Measurements from ENCODE around the gene OSBPL5.
"Not testable (repeated sequence)": the region's sequence is repeated elsewhere in the genome, so short reads cannot be mapped to it uniquely, and the experiment has no call there.

Gene OSBPL5

DNA sequence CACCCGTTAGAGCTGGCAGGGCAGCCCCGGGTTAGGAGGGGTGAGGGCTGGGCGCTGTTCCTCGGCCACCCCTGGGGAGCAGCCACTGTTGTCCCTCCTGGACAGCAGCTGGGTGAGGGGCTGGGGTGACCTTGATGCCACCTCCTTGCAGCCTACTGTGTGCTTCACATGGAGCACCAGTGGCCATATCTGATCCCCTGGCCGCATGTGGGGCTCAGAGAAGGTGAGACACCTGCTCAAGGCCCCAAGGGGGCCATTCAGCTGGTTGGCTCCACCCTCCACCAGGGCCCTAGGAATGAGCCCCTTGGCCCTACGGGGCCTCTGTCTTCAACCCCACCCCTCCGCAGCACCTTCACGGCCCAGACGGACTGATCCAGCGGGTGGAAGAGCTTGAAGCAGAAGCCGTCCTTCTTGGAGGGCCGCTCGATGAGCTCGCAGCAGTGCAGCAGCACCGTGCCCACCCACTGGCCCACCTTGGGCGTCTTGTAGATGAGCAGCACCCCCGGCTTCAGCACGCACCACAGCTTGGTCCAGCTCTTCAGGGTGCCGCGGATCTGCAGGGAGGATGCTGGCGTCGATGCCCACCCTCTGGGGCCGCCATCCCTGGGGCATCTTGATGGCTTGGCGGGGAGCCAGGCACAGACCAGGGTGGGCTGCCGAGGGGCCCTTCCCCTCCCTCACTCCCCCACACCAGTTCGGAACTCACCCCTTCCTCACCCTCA lies 44.9 kb downstream of the OSBPL5 start:
- DNase-seq (ENCODE audit: low read depth), result no peak

DNA sequence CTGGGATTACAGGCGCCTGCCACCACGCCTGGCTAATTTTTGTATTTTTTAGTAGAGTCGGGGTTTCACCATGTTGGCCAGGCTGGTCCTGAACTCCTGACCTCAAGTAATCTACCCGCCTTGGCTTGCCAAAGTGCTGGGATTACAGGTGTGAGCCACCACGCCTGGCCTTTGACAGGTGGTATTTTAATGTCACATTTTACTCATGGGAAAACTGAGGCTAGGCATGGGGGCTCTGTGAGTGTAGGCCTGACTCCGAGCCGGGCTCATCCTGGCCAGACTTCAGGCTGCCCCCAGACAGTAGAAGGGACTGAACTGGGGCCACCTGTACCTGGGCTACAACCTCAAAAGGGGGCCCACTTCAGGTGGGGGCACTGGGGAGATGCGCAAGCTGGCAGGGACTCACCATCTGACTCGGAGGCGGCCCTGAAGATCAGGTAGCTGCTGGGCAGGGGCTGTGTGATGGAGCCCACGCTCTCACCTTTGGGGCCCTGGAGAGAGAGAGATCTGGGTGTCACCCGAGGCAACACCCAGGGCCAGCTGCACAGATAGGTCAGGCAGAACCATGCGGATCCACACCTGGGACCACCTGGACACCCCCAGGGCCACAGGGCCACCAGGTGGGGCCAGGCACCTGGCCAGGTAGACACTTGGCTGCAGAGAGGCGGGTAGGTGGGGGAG lies 45.8 kb downstream of the OSBPL5 start:
- no peak for DNase-seq (ENCODE audit: low read depth)

DNA sequence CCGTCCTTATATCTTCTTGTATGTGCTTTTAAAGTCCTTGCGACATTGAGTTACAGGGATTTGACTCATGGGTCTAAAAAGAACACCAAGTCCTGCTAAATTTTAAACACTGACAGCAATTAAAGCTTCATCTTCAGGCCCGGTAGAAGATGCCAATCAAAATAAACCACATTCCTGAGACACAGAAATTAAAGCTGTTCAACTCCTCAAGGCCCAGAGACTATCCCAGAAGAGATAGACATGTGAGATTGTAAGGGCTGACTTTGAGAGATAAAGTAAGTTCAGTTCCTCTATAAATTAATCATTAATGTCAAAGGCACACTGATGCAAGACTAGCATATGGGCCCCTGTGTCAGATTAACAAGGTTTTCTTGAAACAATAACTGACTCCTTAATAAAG lies 49.8 kb downstream of the OSBPL5 start:
- no peak for DNase-seq (ENCODE audit: low read depth)

DNA sequence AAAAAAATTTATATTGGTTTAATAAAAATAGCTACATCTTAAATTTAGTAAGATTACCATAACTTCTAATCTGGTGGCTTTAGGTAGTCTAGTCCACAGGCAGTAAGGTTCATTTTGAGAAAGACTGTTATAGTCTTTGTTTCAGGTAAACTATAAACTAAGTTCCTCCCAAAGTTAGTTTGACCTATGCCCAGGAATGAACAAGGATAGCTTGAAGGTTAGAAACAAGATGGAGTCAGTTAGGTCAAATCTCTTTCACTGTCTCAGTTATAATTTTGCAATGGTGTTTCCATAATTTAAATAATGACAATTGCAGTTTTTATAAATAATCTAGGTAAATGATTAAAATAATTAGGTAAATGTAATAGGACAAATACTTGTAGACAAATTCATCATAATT lies 51.4 kb downstream of the OSBPL5 start:
- not testable (repeated sequence) for DNase-seq (ENCODE audit: low read depth)

DNA sequence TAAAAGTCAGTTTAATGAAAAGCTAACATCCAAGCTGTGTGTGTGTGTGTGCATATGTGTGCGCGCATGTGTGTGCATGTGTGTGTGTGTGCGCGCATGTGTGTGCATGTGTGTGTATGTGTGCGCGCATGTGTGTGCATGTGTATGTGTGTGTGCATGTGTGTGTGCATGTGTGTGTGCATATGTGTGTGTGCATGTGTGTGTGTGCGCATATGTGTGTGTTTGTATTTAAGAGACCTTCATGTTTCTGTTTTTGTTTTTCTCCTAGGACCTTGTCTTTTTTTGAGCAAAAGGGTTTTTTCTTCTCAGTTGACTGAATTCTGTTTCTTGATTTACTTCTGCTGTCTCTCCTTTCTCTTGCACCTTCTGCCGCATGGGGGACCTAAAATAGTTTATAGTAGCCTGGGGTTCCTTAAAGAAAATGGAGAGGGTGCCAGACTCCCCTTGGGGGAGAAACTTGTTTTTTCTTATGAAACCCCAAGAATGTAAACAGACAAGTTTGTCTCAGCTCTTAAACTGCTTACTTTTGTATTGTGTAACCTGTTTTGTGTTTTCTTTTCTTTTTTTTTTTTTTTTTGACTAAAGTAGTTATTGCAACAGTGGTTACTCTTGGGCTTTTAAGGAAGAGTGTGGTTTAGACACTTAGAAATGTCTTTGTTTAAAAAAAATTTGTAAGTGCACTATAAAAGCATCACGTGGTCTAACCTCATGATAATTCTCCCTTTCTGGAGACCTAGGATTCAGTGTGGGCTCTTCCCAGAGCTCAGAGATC lies 53.0 kb downstream of the OSBPL5 start:
- DNase-seq (ENCODE audit: low read depth), result no peak

DNA sequence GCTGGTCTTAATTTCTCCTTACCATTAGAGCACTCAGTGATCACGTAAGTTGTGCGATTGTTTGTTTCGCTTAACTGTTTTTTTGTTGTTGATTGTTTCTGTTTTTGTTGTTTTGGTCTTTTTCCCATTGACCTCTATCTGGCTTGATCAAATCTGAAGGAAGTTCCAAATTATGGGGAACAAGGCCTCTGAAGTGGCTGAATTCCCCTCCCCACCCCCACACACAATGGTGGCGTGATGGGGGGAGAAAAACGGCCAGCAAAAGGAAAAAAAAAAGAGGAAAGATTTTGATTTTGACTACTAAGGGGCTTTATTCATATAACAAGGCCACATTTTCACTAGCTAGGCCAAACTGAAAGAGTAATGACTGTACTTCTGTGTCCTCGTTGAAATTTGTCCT lies 53.6 kb downstream of the OSBPL5 start:
- DNase-seq (ENCODE audit: low read depth), result no peak

DNA sequence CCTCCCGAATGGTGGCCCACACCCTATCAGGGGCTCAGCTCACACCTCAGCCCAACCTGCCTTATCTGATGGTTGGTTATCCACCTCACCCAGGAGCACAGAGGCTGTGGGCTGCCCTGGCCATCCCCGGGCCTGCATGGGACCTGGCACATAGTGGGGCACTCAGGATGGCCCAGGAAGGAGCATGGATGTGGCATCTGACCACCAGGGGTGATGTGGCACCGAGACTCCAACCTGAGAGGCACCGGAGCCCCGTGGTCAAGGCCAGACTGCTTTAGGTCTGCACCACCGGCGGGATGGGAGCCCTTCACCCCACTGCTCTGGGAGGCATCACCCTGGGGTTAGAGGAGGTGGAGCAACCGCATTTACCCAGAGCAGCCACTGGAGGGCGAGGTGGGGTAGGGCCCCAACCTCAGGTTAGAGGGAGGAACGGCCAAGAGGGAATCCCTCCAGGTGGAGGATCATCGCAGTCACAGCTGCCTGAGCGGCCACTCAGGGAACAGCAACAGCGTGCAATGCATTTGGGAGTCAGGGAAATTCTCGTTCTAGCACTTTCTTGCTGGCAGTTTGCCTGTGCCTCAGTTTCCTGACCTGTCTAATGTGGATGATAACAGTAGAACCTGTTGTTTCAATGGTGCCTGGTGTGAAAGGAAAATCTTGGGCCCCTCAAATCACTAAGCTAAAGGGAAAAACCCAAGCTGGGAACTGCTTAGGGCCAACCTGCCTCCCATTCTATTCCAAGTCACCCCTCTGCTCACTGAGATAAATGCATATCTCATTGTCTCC lies 55.0 kb downstream of the OSBPL5 start:
- no peak for DNase-seq (ENCODE audit: low read depth)

DNA sequence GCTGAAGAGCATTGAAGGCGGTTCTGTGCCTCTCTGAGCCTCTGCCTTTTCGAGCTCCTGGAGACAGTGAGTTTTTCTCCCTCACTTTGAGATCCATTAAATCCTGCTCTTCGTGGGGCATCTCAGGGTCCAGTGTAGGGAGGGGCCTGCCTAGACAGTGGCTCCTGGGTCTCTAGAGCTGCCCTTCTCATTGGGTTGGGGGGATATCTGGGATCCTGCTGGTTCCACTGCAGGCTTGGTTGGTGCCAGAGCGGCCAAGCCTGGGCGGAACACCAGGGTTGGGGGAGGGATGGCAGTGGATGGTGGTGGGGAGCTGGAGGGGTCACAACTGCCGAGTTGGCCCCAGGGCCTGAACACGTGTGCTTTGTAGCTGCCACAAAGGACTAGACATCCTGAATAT lies 55.7 kb downstream of the OSBPL5 start:
- DNase-seq (ENCODE audit: low read depth), result no peak

DNA sequence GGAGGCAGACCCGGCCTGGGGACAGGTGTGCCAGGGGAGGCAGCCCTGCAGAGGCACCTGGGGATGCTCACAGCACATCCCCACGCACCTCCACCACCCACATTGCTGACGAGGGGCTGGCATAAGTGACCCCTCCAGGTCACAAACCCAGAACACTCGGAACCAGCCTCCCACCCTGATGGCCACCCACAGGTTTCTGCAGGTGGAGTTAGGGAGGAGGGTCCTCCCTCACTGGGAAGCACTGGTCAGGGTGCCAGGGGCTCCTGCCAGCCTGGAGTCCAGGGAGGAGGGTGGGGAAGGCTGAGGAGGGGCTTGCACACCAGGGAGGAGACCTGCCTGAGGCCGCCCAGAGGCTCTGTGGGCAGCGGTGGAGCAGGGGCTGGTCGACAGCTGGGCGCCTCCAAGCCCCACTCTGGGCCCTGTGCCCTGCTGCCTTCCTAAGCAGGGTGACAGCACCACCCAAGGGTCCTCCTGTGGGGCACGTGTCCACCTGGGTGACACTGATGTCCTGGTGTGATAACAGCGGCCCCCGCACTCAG lies 56.9 kb downstream of the OSBPL5 start:
- DNase-seq (ENCODE audit: low read depth), result no peak

DNA sequence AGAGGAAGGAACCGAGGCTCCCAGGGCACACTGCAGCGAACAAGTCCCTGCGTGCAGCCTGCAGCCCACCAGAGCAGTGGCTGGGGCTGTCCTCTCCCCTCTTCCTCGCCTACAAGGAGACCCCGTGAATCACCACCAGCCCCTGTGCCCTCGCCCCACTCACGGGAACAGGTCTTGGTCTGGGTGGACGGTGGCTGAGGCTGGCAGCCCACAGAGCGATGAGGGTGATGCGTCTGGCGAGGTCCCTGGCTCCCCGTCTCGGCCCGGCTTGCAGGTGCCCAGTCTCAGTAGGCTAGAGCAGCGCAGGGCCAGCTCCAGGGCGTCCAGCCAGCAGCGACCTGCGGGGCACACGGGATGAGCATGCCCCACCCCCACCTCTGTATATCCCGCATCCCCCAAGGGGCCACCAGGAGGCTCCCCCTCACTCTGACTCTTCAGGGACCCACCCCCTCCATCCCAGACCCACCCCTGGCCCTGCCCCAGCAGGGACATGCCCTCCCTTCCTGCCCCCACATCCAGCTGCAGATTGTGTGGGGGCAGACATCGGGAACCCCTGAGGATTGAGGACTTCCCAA lies 57.4 kb downstream of the OSBPL5 start:
- no peak for DNase-seq (ENCODE audit: low read depth)

DNA sequence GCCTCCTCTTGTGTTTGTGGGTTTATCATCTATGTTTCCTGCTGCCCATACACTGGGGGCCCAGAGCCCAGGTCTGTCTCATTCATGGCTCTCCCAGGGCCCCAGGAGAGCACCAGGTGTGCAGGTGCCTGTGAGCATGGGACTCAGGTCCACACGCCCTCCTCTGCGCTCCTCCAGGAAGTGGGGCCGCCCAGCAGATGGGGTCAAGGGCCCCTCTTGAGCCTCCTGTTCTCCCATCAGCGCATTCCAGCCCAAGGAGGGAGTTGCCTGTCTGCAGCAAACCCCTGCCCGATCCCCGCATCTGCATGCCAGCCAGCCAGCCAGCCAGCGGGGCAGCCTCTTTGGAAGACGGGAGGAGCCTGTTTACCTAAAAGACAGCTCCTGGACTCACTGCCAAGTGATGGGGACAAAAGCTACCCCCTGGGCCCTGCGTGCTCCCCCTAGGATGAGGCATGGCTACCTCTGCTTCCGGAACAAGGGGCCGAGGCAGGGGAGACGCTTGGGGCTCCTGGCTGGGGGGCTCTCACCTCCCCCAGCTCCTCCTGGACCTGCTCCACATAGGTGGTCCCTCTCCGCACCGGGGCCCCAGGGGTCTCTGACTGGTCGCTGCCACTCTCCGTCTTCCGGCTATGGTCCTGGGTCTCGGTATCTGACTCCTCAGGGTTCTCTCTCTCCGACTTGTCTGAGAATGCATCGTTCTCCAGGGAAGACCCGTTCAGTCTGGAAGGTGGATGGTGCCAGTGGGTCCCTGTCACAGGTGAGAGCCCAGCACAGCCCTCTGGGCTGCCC lies 58.2 kb downstream of the OSBPL5 start:
- no peak for DNase-seq (ENCODE audit: low read depth)

DNA sequence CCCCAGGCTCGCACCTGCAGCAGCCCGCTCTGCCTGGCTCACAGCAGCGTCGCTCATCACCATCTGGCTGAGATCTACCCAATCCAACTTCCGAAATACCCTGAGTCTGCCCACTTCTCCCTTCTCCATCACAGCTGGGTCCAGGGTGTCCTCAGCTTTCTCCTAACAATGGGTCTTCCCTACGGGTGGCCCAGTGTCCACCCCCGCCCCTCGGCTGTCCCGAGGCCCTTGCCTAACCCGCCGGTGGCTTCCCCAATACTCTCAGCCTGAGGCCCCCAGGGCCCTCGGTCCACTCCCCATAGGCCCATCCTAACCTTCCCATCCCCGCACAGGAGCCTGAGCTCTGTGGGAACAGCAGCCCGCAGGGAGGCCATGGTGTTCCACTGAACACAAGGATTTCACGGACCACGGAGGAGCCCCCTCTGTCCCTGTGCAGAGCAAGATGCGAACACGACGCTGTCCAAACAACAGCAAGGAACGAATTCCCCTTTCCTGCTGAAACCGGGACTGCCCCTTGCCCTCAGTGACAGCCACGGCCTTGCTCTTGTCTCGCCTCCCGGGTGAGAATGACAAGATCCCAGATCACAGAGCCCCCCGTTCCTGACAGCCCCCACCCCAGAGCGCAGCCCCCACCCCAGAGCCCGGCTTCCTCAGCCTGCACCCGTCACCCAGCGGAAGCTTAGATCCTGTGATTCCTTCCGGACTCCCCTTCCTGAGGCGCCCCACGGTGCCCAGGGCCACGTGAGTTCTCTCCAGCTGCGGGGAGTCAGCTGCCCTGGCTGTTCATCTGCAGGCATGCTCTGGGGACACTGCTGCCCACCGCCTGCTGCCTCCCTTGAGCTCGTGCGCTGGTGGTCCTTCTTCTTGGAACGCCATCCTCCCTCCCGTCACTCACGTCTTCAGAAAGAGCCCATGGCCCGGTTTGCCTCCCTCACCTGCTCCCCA lies 59.0 kb downstream of the OSBPL5 start:
- DNase-seq (ENCODE audit: low read depth), result no peak

DNA sequence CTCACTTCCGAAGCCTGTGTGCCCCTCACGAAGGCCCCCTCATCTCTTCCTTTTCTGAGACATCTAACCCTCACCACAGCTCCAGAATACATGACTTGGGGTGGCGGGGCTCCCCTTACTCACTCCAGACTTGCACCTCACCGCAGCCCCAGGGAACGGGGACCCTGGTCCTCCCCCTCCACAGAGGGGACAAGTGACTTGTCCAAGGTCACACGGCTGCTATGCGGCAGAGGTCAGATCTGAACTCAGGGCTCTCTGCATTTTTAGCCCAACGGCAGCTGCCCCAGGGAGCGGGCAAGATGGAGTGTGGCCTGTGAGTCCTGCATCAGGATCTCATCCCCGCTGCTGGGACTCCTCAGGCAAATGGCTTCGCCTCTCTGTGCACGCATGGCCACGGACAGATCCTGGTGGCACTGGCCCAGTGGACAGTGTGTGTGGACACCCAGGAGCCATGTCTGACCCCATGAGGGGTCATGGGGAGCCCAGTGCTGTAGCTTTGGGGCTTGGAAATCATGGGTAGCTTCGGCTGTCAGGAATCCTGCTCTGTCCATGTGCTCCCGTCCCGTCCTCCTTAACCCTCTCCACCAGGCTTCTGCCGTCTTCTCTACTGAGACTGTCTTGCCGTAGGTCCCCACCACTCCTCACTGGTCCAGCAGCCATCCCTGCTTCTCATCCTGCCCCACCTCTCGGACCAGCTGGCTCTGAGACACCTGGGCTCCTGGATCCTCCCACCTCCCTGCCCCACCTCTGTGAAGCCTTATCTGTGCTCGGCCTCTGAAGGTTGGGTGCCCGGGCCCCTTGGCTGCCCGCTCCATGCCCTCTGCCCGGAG lies 59.9 kb downstream of the OSBPL5 start:
- no peak for DNase-seq (ENCODE audit: low read depth)

DNA sequence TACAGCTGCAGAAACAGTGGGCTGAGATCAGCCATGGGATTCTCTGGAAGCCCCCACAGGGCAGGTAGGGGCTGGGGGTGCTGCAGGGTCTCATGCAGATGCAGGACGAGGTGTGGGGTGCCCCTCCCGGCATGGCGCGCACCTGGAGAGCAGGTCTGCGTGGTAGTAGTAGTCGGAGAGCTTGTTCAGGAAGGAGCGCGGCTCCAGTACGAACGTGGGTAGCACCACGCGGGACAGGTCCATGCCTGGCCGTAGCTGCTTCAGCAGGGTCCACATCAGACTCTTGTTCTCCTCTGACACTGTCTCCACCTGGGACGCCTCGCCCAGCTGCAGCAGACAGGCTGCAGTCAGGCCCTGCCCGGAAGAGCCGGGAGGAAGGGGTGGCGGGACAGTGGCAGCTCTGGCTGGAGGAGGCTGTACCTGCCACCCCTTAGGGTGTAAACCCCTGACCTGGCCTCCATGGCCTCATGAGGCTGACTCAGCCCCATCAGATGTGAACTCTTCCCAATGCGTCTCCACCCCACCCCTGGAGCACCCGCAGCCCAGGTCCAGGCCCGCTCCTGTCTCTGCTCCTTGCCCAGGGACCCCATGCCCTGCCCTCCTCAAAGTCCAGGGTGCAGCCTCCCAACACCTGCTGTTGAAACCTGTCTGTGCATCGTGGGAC lies 60.9 kb downstream of the OSBPL5 start:
- DNase-seq (ENCODE audit: low read depth), result no peak

DNA sequence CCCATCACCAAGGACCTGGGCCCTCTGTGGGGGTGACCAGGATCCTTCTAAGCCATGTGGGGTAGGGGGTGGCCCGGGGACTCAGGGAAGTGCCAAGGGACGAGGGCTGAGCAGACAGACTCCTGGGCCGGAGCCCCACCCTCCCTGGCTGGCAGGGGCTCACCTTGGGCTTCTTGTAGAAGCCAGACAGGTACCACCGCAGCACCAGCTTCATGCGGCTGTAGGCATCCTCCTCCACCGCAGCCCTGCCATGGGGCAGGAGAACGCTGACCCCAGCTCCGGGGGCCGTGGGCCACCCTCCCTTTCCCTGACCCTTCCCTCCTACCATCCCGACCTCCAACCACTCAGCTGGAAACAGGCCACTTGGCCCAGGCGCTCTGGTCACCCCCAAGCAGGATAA lies 62.0 kb downstream of the OSBPL5 start:
- no peak for DNase-seq (ENCODE audit: low read depth)

DNA sequence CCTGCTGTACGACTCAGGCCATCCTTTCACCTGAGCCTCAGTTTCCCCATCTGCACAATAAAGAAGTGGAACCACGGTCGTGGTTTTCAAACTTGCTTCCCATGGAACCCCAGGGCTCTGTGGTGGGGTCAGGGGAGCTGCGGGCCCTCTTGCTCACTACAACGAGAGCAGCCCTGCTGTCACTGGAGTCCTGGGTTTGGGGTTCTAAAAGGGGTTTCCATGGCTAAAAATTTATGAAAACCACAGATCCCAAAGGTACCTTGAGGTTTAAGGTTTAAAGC lies 62.5 kb downstream of the OSBPL5 start:
- DNase-seq (ENCODE audit: low read depth), result no peak

DNA sequence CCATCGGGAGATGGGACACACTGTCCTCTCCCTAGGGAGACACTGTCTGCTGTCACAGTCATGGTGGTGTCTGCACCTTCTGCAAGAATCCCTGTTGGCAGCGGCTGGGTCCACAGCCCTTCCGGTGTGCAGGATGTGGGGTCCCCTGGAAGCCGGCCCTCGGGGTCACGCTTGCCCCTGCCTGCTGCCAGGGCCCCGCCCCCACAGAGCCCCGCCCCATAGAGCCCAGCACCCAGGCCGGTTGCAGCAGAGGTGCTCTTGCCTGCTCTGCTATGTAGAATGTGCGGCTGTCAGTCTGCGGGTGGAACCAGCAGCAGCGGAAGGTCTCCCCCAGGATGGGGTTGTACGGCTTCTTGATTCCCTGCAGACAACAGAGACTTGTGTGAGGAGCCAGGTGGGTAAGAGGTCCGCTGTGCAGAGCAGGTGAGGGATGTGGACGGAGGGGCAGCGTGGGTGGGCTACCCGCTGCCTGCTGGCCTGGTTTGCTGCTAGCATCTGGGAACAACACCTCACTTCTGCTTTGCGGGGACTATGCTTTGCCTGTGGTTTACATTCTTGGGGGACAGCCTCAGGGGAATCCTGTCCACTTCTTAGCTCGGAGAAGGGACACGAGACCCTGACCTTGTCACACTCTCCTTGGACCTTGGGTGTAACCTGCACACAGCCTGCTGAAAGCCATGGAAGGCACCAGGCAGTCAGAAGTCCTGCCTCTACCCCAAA lies 63.0 kb downstream of the OSBPL5 start:
- no peak for DNase-seq (ENCODE audit: low read depth)

DNA sequence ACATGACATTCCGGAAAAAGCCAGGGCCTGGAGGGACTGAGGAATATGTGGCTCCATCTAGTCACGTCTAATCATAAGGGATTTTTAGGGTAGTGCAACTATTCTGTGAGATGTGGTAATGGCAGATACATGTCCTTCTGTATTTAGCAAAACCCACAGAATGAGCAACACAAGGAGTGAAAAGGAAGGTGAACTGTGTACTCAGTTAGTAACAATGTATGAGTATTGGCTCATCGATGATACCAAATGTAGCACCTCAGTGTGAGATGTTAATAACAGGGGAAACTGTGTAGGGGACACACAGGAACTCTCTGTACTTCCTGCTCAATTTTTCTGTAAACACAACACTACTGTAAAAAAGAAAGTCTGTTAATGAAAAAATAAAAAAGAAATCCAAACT lies 65.9 kb downstream of the OSBPL5 start:
- DNase-seq (ENCODE audit: low read depth), result no peak

All from stromal cell of bone marrow (primary cell).